Mucosa of gallbladder (tissue), 1 donor: ENCODE data around the gene SLC26A2. TPM values are rescaled to one million over a fixed set of nuclear protein-coding genes. Genes with fewer than 3 reads are reported as not detected.

ENCODE experiments used
- total RNA-seq: library from RNA; stranded (reverse); gene quantifications from one replicate; pipeline ENCODE4 v1.2.1, GENCODE V29; 2021
- donor health status: DM: no; HTN: no; CAD: no.

The SLC26A2 gene
- total RNA-seq, 1 donor from 2014 or later, result 8.7 TPM

Other genes starting within 250 kb of the SLC26A2 start
- gene PPARGC1B, start 230.4 kb upstream of the SLC26A2 start, total RNA-seq, result 10.6 TPM
- not detected for gene PDE6A, start 16.0 kb upstream of the SLC26A2 start, total RNA-seq
- 6.5 TPM for gene TIGD6, start 39.9 kb downstream of the SLC26A2 start, total RNA-seq
- gene HMGXB3, start 40.0 kb downstream of the SLC26A2 start, total RNA-seq, result 29.6 TPM
- 91.9 TPM for gene CSF1R, start 125.8 kb downstream of the SLC26A2 start, total RNA-seq
- 97.8 TPM for gene PDGFRB, start 195.1 kb downstream of the SLC26A2 start, total RNA-seq
- 0.29 TPM for gene CDX1, start 206.0 kb downstream of the SLC26A2 start, total RNA-seq
- not detected for gene SLC6A7, start 229.3 kb downstream of the SLC26A2 start, total RNA-seq